ENCODE data around the gene ZYG11B.
A peak's percentile ranks its signal among the peaks of the same experiment; 100 is the strongest.
"Not testable (repeated sequence)": the region's sequence is repeated elsewhere in the genome, so short reads cannot be mapped to it uniquely, and the experiment has no call there.

The ZYG11B gene

DNA sequence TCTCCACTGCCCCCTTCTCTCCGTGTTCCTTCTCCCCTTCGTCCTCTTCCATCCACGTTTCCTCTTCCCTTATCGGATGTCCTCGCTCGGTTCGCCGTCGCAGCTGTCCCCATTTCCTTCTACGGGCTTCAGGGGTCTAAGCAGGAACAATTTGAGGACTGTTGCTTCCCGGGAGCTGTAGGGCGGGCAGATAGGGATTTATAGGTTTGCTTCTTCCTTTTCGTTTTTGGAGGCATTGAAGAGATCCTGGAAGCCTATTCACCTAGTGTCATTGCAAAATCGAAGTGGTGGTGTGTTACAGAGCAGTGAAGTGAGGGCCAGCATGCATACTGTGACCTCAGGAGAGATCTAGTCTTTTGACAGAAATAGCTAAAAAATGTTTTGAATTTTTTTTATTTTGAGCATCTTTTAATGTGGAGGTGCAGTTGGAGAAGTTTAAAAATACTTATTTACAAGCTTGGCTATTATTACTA lies 897 bp downstream of the ZYG11B start:
- TF ChIP-seq CTCF (IDR thresholded peaks at IDR 0.05; ENCODE audit: low read depth, low read length, missing control alignments), result no peak
- no peak for DNase-seq (ENCODE audit: extremely low read depth, low read depth)
- H3K4me3 ChIP-seq (replicated peaks; ENCODE audit: low read depth, low read length), result peak overlapping the region; percentile 87

GRCh38 chr1:52727956-52728656 lies 1.9 kb downstream of the ZYG11B start:
- no peak for TF ChIP-seq CTCF (IDR thresholded peaks at IDR 0.05; ENCODE audit: low read depth, low read length, missing control alignments)
- H3K4me3 ChIP-seq (replicated peaks; ENCODE audit: low read depth, low read length), result peak overlapping the region; percentile 13; the same call in 1 of the 2 replicates
- DNase-seq (ENCODE audit: extremely low read depth, low read depth), result no peak

DNA sequence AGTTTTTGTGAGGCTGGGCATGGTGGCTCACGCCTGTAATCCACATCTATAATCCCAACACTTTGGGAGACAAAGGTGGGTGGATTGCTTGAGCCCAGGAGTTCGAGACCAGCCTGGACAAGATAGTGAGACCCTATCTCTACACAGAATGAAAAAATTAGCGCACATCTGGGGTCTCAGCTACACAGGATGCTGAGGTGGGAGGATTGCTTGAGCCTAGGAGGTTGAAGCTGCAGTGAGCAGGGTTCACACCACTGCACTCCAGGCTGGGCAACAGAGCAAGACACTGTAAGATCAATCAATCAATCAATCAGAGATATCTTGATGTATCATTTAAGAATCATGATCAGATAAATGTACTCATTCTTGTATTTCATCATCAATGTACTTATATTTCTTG lies 7.1 kb downstream of the ZYG11B start:
- no peak for TF ChIP-seq CTCF (IDR thresholded peaks at IDR 0.05; ENCODE audit: low read depth, low read length, missing control alignments)
- no peak overlapping the region for H3K4me3 ChIP-seq (replicated peaks; ENCODE audit: low read depth, low read length)
- DNase-seq (ENCODE audit: extremely low read depth, low read depth), result no peak

DNA sequence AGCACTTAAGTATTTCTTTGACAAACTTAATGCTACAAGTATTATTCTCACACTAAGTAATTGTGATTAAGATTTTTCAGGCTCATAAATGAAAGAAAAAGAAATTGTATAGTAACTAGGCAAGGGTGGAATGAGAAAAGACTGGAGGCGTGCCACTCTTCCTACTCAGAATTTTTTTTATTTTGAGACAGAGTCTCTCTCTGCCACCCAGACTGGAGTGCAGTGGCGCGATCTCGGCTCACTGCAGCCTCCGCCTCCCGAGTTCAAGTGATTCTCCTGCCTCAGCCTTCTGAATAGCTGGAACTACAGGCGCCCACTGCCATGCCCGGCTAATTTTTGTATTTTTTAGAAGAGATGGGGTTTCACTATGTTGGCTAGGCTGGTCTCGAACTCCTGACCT lies 9.1 kb downstream of the ZYG11B start:
- H3K4me3 ChIP-seq (replicated peaks; ENCODE audit: low read depth, low read length); DNase-seq (ENCODE audit: extremely low read depth, low read depth): not testable (repeated sequence)

DNA sequence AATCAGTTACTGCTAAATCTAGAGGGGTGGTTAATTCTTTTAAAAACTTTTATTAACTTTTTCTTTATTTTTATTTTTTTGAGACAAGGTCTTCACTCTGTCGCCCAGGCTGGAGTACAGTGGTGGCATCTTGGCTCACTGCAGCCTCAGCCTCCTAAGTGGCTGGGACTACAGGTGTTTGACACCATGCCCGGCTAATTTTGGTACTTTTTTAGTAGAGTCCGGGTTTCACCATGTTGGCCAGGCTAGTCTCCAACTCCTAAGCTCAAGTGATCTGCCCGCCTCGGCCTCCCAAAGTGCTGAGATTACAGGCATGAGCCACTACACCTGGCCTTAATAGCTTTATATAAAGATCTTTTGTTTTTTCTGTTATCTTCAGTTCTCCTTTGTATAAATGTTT lies 11.9 kb downstream of the ZYG11B start:
- H3K4me3 ChIP-seq (replicated peaks; ENCODE audit: low read depth, low read length), result no peak overlapping the region

GRCh38 chr1:52738893-52739292 lies 12.6 kb downstream of the ZYG11B start:
- H3K4me3 ChIP-seq (replicated peaks; ENCODE audit: low read depth, low read length), result no peak overlapping the region
- DNase-seq (ENCODE audit: extremely low read depth, low read depth), result no peak
- TF ChIP-seq CTCF (IDR thresholded peaks at IDR 0.05; ENCODE audit: low read depth, low read length, missing control alignments), result no peak

More for the DNA sequence above, 11.9 kb downstream of the ZYG11B start:
- DNase-seq (ENCODE audit: extremely low read depth, low read depth), result no peak
- TF ChIP-seq CTCF (IDR thresholded peaks at IDR 0.05; ENCODE audit: low read depth, low read length, missing control alignments), result no peak

- no peak overlapping the region for H3K4me3 ChIP-seq (replicated peaks; ENCODE audit: low read depth, low read length)
- TF ChIP-seq CTCF (IDR thresholded peaks at IDR 0.05; ENCODE audit: low read depth, low read length, missing control alignments), result no peak
- DNase-seq (ENCODE audit: extremely low read depth, low read depth), result no peak
Measured at GRCh38 chr1:52739699-52740467, 13.6 kb downstream of the ZYG11B start.
